Fibroblast of lung (primary cell): ENCODE data around the gene HCAR2.

Experiments
- EZH2 ChIP-seq: IDR thresholded peaks from 2 replicates; pipeline ENCODE4 v1.5.1; 2012; ENCODE audit warnings: low read length, control low read depth, mild to moderate bottlenecking; ENCODE audit errors: missing control alignments
- TF ChIP-seq, protein P1 (sequence below), 2 donors: IDR thresholded peaks in 1 of 2; conservative IDR thresholded peaks in 1 of 2; 1 replicate in 1 of 2; 2 replicates in 1 of 2; pipeline ENCODE4 v1.5.1; 2011 to 2012; ENCODE audit warnings: low read length in 2 of 2, control low read depth in 1 of 2, inconsistent platforms in 1 of 2, low read depth in 1 of 2, mild to moderate bottlenecking in 1 of 2

DNA sequence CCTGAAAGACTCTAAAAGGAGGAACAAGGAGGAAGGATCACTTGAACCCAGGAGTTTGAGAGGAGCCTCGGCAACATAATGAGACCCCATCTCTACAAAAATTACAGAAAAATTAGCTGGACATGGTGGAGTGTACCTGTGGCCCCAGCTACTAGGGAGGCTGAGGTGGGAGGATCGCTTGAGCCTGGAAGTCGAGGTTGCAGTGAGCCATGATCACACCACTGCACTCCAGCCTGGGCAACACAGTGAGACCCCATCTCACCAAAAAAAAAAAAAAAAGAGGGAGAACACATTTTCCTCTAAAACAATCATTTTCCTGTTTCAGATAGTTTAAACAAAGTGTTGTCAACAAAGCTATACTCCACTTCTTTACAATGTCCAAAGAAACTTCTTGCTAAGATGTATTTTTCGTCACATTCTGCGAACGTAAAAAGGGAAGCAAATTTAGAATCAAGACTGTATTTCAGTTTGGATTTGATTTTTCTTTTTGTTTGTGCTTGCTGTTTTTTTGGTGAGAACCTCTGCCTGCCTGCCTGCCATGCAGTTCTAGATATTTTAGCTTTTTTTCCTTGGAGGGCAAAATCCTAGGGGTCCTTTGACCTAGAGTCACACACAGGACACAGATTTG is 22.4 kb upstream of the HCAR2 start:
- TF ChIP-seq, protein P1, sequence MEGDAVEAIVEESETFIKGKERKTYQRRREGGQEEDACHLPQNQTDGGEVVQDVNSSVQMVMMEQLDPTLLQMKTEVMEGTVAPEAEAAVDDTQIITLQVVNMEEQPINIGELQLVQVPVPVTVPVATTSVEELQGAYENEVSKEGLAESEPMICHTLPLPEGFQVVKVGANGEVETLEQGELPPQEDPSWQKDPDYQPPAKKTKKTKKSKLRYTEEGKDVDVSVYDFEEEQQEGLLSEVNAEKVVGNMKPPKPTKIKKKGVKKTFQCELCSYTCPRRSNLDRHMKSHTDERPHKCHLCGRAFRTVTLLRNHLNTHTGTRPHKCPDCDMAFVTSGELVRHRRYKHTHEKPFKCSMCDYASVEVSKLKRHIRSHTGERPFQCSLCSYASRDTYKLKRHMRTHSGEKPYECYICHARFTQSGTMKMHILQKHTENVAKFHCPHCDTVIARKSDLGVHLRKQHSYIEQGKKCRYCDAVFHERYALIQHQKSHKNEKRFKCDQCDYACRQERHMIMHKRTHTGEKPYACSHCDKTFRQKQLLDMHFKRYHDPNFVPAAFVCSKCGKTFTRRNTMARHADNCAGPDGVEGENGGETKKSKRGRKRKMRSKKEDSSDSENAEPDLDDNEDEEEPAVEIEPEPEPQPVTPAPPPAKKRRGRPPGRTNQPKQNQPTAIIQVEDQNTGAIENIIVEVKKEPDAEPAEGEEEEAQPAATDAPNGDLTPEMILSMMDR (conservative IDR thresholded peaks at IDR 0.05 in 1 of 2, IDR thresholded peaks at IDR 0.05 in 1 of 2; ENCODE audit: low read depth in 1 of 2, low read length in 2 of 2), result no peak
- no peak for TF ChIP-seq EZH2
